H9 (cell line): Measurements from ENCODE around the gene CATSPERE. TPM values are rescaled to one million over a fixed set of nuclear protein-coding genes. Genes with fewer than 3 reads are reported as not detected.
A peak's percentile ranks its signal among the peaks of the same experiment; 100 is the strongest.

Source experiments
- DNase-seq: peaks from one replicate; pipeline ENCODE4 v3.0.0-alpha.2; 2017
- H2AFZ ChIP-seq: one replicate; pipeline ENCODE4 v1.6.1; 2013; ENCODE audit warnings: mild to moderate bottlenecking, low read length, control low read depth, moderate library complexity
- H2AK5ac ChIP-seq: 2 replicates; pipeline ENCODE4 v1.6.1; 2013; ENCODE audit warnings: low read length, control low read depth, mixed read lengths; ENCODE audit not compliant: insufficient read length
- H2BK120ac ChIP-seq: one replicate; pipeline ENCODE4 v1.6.1; 2013; ENCODE audit warnings: low read depth, mild to moderate bottlenecking, low read length, control low read depth, inconsistent platforms; ENCODE audit not compliant: poor library complexity, severe bottlenecking
- H2BK12ac ChIP-seq: 2 replicates; pipeline ENCODE4 v1.6.1; 2013; ENCODE audit warnings: low read length, control low read depth, mixed read lengths, low read depth; ENCODE audit not compliant: insufficient read length
- H2BK15ac ChIP-seq: 2 replicates; pipeline ENCODE4 v1.6.1; 2013; ENCODE audit warnings: low read depth, low read length, control low read depth
- H2BK20ac ChIP-seq: one replicate; pipeline ENCODE4 v1.6.1; 2013; ENCODE audit warnings: low read depth, mild to moderate bottlenecking, low read length, control low read depth, inconsistent platforms; ENCODE audit not compliant: poor library complexity, severe bottlenecking
- H2BK5ac ChIP-seq: 2 replicates; pipeline ENCODE4 v1.6.1; 2013; ENCODE audit warnings: low read length, control low read depth, mixed read lengths; ENCODE audit not compliant: insufficient read length
- H3K14ac ChIP-seq: 2 replicates; pipeline ENCODE4 v1.6.1; 2013; ENCODE audit warnings: low read length, control low read depth; ENCODE audit not compliant: insufficient read depth
- H3K18ac ChIP-seq: 2 replicates; pipeline ENCODE4 v1.6.1; 2013; ENCODE audit warnings: low read depth, mild to moderate bottlenecking, mixed read lengths, low read length, control low read depth; ENCODE audit not compliant: insufficient read length
- H3K23ac ChIP-seq: 2 replicates; pipeline ENCODE4 v1.6.1; 2013; ENCODE audit warnings: low read length, control low read depth, mixed read lengths, low read depth; ENCODE audit not compliant: insufficient read length
- H3K23me2 ChIP-seq: 2 replicates; pipeline ENCODE4 v1.6.1; 2013; ENCODE audit warnings: low read depth, mild to moderate bottlenecking, mixed read lengths, low read length, control low read depth; ENCODE audit not compliant: insufficient read length, poor library complexity, severe bottlenecking
- H3K27ac ChIP-seq: 2 replicates; pipeline ENCODE4 v1.5.1; 2013; ENCODE audit warnings: low read length, control low read depth, mixed read lengths, low read depth; ENCODE audit not compliant: insufficient read length
- H3K27me3 ChIP-seq: 2 replicates; pipeline ENCODE4 v1.6.1; 2013; ENCODE audit warnings: low read length, control low read depth, inconsistent platforms; ENCODE audit not compliant: insufficient read depth
- H3K4ac ChIP-seq: 2 replicates; pipeline ENCODE4 v1.6.1; 2013; ENCODE audit warnings: low read depth, mild to moderate bottlenecking, control low read depth, inconsistent platforms, low read length, moderate library complexity
- H3K4me1 ChIP-seq: 2 replicates; pipeline ENCODE4 v1.6.1; 2013; ENCODE audit warnings: low read length, control low read depth, inconsistent platforms; ENCODE audit not compliant: insufficient read depth
- H3K4me2 ChIP-seq: 2 replicates; pipeline ENCODE4 v1.6.1; 2013; ENCODE audit warnings: low read length, control low read depth, mixed read lengths; ENCODE audit not compliant: insufficient read length, insufficient read depth
- H3K56ac ChIP-seq: 2 replicates; pipeline ENCODE4 v1.6.1; 2013; ENCODE audit warnings: low read depth, mild to moderate bottlenecking, mixed read lengths, low read length, control low read depth; ENCODE audit not compliant: insufficient read length
- H3K79me1 ChIP-seq: 2 replicates; pipeline ENCODE4 v1.6.1; 2013; ENCODE audit warnings: low read depth, mild to moderate bottlenecking, moderate library complexity, low read length, control low read depth, inconsistent platforms; ENCODE audit not compliant: insufficient read depth, poor library complexity, severe bottlenecking
- H3K79me2 ChIP-seq: 2 replicates; pipeline ENCODE4 v1.6.1; 2013; ENCODE audit warnings: low read length, control low read depth, inconsistent platforms; ENCODE audit not compliant: insufficient read depth
- H3K9ac ChIP-seq: 2 replicates; pipeline ENCODE4 v1.6.1; 2013; ENCODE audit warnings: low read length, control low read depth, mixed read lengths; ENCODE audit not compliant: insufficient read length; ENCODE audit errors: extremely low read depth
- H3K9me3 ChIP-seq: one replicate; pipeline ENCODE4 v1.6.1; 2013; ENCODE audit warnings: low read depth, low read length, inconsistent platforms; ENCODE audit not compliant: control insufficient read depth
- H3T11ph ChIP-seq: one replicate; pipeline ENCODE4 v1.6.1; 2013; ENCODE audit warnings: mild to moderate bottlenecking, low read length, control low read depth, inconsistent platforms
- H4K20me1 ChIP-seq: one replicate; pipeline ENCODE4 v1.6.1; 2013; ENCODE audit not compliant: control insufficient read depth, insufficient read length, insufficient read depth
- H4K5ac ChIP-seq: 2 replicates; pipeline ENCODE4 v1.6.1; 2013; ENCODE audit warnings: low read depth, mild to moderate bottlenecking, mixed read lengths, low read length, control low read depth; ENCODE audit not compliant: insufficient read length
- H4K8ac ChIP-seq: replicated peaks from 2 replicates; pipeline ENCODE4 v1.6.1; 2013; ENCODE audit warnings: low read length, control low read depth, mixed read lengths, low read depth; ENCODE audit not compliant: insufficient read length
- H4K91ac ChIP-seq: 2 replicates; pipeline ENCODE4 v1.6.1; 2013; ENCODE audit warnings: low read depth, mild to moderate bottlenecking, moderate library complexity, mixed read lengths, low read length, control low read depth; ENCODE audit not compliant: insufficient read length
- H3K27ac Mint-ChIP-seq, 3 experiments: 2 replicates in 2 of 3; 3 replicates in 1 of 3; pipeline ENCODE4 v1.8.0; 2020 to 2021; ENCODE audit warnings: mixed read lengths in 3 of 3, mild to moderate bottlenecking in 1 of 3, moderate library complexity in 1 of 3
- H3K27me3 Mint-ChIP-seq: 2 replicates; pipeline ENCODE4 v1.8.0; 2021; ENCODE audit warnings: low read depth, mild to moderate bottlenecking, moderate library complexity, mixed read lengths
- H3K36me3 Mint-ChIP-seq, 3 experiments: 2 replicates in 2 of 3; 3 replicates in 1 of 3; pipeline ENCODE4 v1.8.0; 2020 to 2021; ENCODE audit warnings: low read depth in 3 of 3, mixed read lengths in 3 of 3; ENCODE audit not compliant: insufficient read depth in 1 of 3
- H3K4me1 Mint-ChIP-seq, 2 experiments: 2 replicates each; pipeline ENCODE4 v1.8.0; 2020; ENCODE audit warnings: mixed read lengths in 2 of 2
- H3K4me3 Mint-ChIP-seq, 2 experiments: 2 replicates in 1 of 2; 3 replicates in 1 of 2; pipeline ENCODE4 v1.8.0; 2020 to 2021; ENCODE audit warnings: mild to moderate bottlenecking in 2 of 2, mixed read lengths in 2 of 2, moderate library complexity in 1 of 2
- H3K9me3 Mint-ChIP-seq, 2 experiments: 2 replicates in 1 of 2; 3 replicates in 1 of 2; pipeline ENCODE4 v1.8.0; 2020; ENCODE audit warnings: mild to moderate bottlenecking in 2 of 2, mixed read lengths in 2 of 2, moderate library complexity in 1 of 2
- WGBS: extraction: QIAGEN DNeasy Blood & Tissue Kit; methylation state at CpG from one replicate; pipeline ENCODE4 v1.1.7; 2013; ENCODE audit warnings: missing lambda C conversion rate, low lambda C conversion rate, mixed read lengths; ENCODE audit not compliant: insufficient read length; ENCODE audit errors: extremely low coverage; 5-methylcytosine and 5-hydroxymethylcytosine counted together
- total RNA-seq: library from RNA; stranded (reverse); gene quantifications from 2 replicates; pipeline ENCODE4 v1.2.1, GENCODE V29; 2021
- TF ChIP-seq, protein P1 (sequence below): fragments of 200-600 bp; sonication (generic); conservative IDR thresholded peaks from 3 replicates; pipeline ENCODE4 v1.8.0; 2021; ENCODE audit warnings: antibody characterized with exemption, mild to moderate bottlenecking

Gene CATSPERE
- total RNA-seq, 1 experiment from 2014 or later, result 0.31 TPM

GRCh38 chr1:244414543-244414942 is 46.5 kb upstream of the CATSPERE start:
- H3K23me2 ChIP-seq, result no peaks in the 10 kb centered on the region
- Mint-ChIP-seq H3K27ac (peak overlapping the region in 2 of 3 experiments; percentile 40 to 44; a peak in 3 of 7 replicates), H3K4me1 (peaks cover 13 to 15% of the 10 kb centered on the region in 2 experiments), H3K9me3 (no peaks in the 10 kb centered on the region), H3K27me3 (no peaks in the 10 kb centered on the region), H3K4me3 (no peak overlapping the region), H3K36me3 (peaks cover 31 to 85% (median 79%) of the 10 kb centered on the region in 3 experiments; a peak in 5 of 7 replicates)
- no peaks in the 10 kb centered on the region for H3K9me3 ChIP-seq
- H2BK20ac ChIP-seq, result no peak overlapping the region
- no peak overlapping the region for H3K18ac ChIP-seq
- H4K91ac ChIP-seq, result no peak overlapping the region
- H2BK120ac ChIP-seq, result no peak overlapping the region
- H2BK15ac ChIP-seq, result no peak overlapping the region
- H4K8ac ChIP-seq, result no peak overlapping the region
- no peak overlapping the region for H2BK12ac ChIP-seq
- WGBS, result no CpG with 5 or more reads among the region's 1 CpG
- H3K27me3 ChIP-seq, result no peaks in the 10 kb centered on the region
- no peak overlapping the region for H3K27ac ChIP-seq
- no peak overlapping the region for H2AFZ ChIP-seq
- no peaks in the 10 kb centered on the region for H4K20me1 ChIP-seq
- no peak overlapping the region for H3K9ac ChIP-seq
- no peak overlapping the region for H3T11ph ChIP-seq
- no peak overlapping the region for H3K4me2 ChIP-seq
- no peaks in the 10 kb centered on the region for H3K4me1 ChIP-seq
- H3K56ac ChIP-seq, result no peak overlapping the region
- H3K23ac ChIP-seq, result no peak overlapping the region
- no peaks in the 10 kb centered on the region for H3K79me1 ChIP-seq
- no peak overlapping the region for H3K4ac ChIP-seq
- TF ChIP-seq, protein P1, sequence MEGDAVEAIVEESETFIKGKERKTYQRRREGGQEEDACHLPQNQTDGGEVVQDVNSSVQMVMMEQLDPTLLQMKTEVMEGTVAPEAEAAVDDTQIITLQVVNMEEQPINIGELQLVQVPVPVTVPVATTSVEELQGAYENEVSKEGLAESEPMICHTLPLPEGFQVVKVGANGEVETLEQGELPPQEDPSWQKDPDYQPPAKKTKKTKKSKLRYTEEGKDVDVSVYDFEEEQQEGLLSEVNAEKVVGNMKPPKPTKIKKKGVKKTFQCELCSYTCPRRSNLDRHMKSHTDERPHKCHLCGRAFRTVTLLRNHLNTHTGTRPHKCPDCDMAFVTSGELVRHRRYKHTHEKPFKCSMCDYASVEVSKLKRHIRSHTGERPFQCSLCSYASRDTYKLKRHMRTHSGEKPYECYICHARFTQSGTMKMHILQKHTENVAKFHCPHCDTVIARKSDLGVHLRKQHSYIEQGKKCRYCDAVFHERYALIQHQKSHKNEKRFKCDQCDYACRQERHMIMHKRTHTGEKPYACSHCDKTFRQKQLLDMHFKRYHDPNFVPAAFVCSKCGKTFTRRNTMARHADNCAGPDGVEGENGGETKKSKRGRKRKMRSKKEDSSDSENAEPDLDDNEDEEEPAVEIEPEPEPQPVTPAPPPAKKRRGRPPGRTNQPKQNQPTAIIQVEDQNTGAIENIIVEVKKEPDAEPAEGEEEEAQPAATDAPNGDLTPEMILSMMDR, result peak; percentile 49; the same call in 2 of the 3 replicates
- no peak overlapping the region for H2BK5ac ChIP-seq
- no peak for DNase-seq
- no peak overlapping the region for H4K5ac ChIP-seq
- H2AK5ac ChIP-seq, result no peak overlapping the region
- H3K14ac ChIP-seq, result no peak overlapping the region
- H3K79me2 ChIP-seq, result no peaks in the 10 kb centered on the region
